Measurements from ENCODE around the gene PAPPA. TPM values are rescaled to one million over a fixed set of nuclear protein-coding genes. Genes with fewer than 3 reads are reported as not detected.

The PAPPA gene
- total RNA-seq, 1 experiment from 2014 or later, result 7.0 TPM

DNA sequence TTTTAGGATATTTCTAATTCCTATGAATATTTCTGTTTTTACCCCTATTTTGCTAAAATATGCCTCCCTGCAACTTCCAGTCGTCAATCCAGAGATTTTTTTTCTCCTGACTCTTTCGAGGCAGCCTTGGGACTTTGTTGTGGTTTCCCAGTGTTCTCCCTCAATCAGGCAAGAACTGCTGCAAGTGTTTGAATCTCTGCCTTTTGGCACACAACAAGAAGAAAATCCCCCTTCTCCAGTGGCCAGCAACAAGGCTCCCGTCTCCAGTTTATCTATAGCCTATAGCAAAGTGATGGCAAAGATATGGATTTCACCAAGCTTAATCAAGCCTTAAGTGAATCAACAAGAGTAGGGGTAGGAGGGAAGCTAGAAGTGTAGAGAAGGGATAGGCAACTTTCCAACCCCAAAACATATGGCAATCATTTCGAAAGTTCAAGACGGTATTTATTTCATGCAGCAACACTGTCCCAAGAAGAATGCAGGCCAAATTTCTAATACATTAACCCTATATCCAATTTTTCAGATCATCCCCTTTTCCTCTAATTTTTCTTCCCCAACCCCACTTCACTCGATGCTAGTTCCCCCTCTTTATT is 37.7 kb upstream of the PAPPA start:
- POLR2A ChIA-PET, result no interaction called here
- Mint-ChIP-seq H3K27ac (ENCODE audit: low read depth, unreplicated experiment) (peak overlapping the region; percentile 36), H3K9me3 (ENCODE audit: unreplicated experiment) (peaks cover 8% of the 10 kb centered on the region), H3K27me3 (ENCODE audit: insufficient read depth, unreplicated experiment) (no peaks in the 10 kb centered on the region), H3K4me1 (ENCODE audit: insufficient read depth, unreplicated experiment) (peaks cover 9% of the 10 kb centered on the region), H3K4me3 (ENCODE audit: unreplicated experiment) (no peak overlapping the region), H3K36me3 (ENCODE audit: insufficient read depth, unreplicated experiment) (no peaks in the 10 kb centered on the region)
- TF ChIP-seq, protein P1, sequence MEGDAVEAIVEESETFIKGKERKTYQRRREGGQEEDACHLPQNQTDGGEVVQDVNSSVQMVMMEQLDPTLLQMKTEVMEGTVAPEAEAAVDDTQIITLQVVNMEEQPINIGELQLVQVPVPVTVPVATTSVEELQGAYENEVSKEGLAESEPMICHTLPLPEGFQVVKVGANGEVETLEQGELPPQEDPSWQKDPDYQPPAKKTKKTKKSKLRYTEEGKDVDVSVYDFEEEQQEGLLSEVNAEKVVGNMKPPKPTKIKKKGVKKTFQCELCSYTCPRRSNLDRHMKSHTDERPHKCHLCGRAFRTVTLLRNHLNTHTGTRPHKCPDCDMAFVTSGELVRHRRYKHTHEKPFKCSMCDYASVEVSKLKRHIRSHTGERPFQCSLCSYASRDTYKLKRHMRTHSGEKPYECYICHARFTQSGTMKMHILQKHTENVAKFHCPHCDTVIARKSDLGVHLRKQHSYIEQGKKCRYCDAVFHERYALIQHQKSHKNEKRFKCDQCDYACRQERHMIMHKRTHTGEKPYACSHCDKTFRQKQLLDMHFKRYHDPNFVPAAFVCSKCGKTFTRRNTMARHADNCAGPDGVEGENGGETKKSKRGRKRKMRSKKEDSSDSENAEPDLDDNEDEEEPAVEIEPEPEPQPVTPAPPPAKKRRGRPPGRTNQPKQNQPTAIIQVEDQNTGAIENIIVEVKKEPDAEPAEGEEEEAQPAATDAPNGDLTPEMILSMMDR (IDR thresholded peaks at IDR 0.05; ENCODE audit: unreplicated experiment), result no peak
- CTCF ChIA-PET, result interaction anchor here (0.5 kb wide), 1 partner anchor 468 kb away, joined by 3 read pairs; no protein-coding TSS in a partner anchor
- no TSS peak for BruUV-seq (replicated peaks)
- DNase-seq (ENCODE audit: unreplicated experiment), result no peak
- intact Hi-C loops (cut with micrococcal nuclease), result no loop called here

GRCh38 chr9:116116393-116116792 is 37.2 kb upstream of the PAPPA start:
- H3K4me1 Mint-ChIP-seq (ENCODE audit: insufficient read depth, unreplicated experiment), result peaks cover 9% of the 10 kb centered on the region
- ChIA-PET POLR2A (no interaction called here), CTCF (no interaction called here)
- no peak for DNase-seq (ENCODE audit: unreplicated experiment)
- no peaks in the 10 kb centered on the region for H3K27me3 Mint-ChIP-seq (ENCODE audit: insufficient read depth, unreplicated experiment)
- peaks cover 13% of the 10 kb centered on the region for H3K9me3 Mint-ChIP-seq (ENCODE audit: unreplicated experiment)
- H3K36me3 Mint-ChIP-seq (ENCODE audit: insufficient read depth, unreplicated experiment), result no peaks in the 10 kb centered on the region
- BruUV-seq (replicated peaks), result no TSS peak
- intact Hi-C loops (cut with micrococcal nuclease), result no loop called here
- TF ChIP-seq, protein P1 (IDR thresholded peaks at IDR 0.05; ENCODE audit: unreplicated experiment), result no peak
- H3K4me3 Mint-ChIP-seq (ENCODE audit: unreplicated experiment), result no peak overlapping the region
- no peak overlapping the region for H3K27ac Mint-ChIP-seq (ENCODE audit: low read depth, unreplicated experiment)

DNA sequence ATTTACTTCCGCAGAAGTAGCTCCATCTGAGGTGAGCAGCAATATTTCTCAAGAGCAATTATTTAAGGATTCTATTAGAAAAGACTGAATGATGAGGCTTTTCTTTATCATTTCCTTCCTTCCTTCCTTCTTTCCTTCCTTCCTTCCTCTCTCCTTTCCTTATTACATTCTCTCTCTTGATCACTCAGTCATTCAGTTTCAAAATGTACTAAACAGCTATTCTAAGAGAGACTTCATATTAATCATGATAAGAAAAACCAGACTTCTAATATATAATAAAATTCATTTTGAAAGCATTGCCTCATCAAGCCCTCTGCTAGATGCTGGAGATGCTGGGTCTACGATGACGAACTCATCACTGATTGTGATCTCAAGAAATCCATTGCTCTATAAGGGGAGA is 30.4 kb upstream of the PAPPA start:
- ChIA-PET POLR2A (interaction anchor here (0.6 to 1.4 kb wide), 3 partner anchors 13 to 233 kb away, joined by 3 to 4 read pairs (median 3); no protein-coding TSS in a partner anchor), CTCF (interaction anchor here (0.5 to 0.7 kb wide), 3 partner anchors 176 to 448 kb away, joined by 3 to 6 read pairs (median 3); no protein-coding TSS in a partner anchor)
- no TSS peak for BruUV-seq (replicated peaks)
- no peak overlapping the region for H3K4me3 Mint-ChIP-seq (ENCODE audit: unreplicated experiment)
- no peaks in the 10 kb centered on the region for H3K27me3 Mint-ChIP-seq (ENCODE audit: insufficient read depth, unreplicated experiment)
- intact Hi-C loops (cut with micrococcal nuclease), result no loop called here
- H3K36me3 Mint-ChIP-seq (ENCODE audit: insufficient read depth, unreplicated experiment), result no peaks in the 10 kb centered on the region
- H3K27ac Mint-ChIP-seq (ENCODE audit: low read depth, unreplicated experiment), result no peak overlapping the region
- TF ChIP-seq, protein P1 (IDR thresholded peaks at IDR 0.05; ENCODE audit: unreplicated experiment), result no peak
- no peak for DNase-seq (ENCODE audit: unreplicated experiment)
- peaks cover 8% of the 10 kb centered on the region for H3K4me1 Mint-ChIP-seq (ENCODE audit: insufficient read depth, unreplicated experiment)
- H3K9me3 Mint-ChIP-seq (ENCODE audit: unreplicated experiment), result peaks cover 15% of the 10 kb centered on the region

- BruUV-seq (replicated peaks), result no TSS peak
- TF ChIP-seq, protein P1 (IDR thresholded peaks at IDR 0.05; ENCODE audit: unreplicated experiment), result no peak
- H3K4me3 Mint-ChIP-seq (ENCODE audit: unreplicated experiment), result no peak overlapping the region
- CTCF ChIA-PET, result interaction anchor here (0.6 to 0.9 kb wide), 4 partner anchors 214 to 533 kb away, joined by 3 to 5 read pairs (median 4); no protein-coding TSS in a partner anchor
- peak; percentile 18 for DNase-seq (ENCODE audit: unreplicated experiment)
- intact Hi-C loops (cut with micrococcal nuclease), result no loop called here
- H3K4me1 Mint-ChIP-seq (ENCODE audit: insufficient read depth, unreplicated experiment), result peaks cover 8% of the 10 kb centered on the region
- no peaks in the 10 kb centered on the region for H3K36me3 Mint-ChIP-seq (ENCODE audit: insufficient read depth, unreplicated experiment)
- H3K27ac Mint-ChIP-seq (ENCODE audit: low read depth, unreplicated experiment), result peak overlapping the region; percentile 76
- H3K9me3 Mint-ChIP-seq (ENCODE audit: unreplicated experiment), result peaks cover 15% of the 10 kb centered on the region
- no peaks in the 10 kb centered on the region for H3K27me3 Mint-ChIP-seq (ENCODE audit: insufficient read depth, unreplicated experiment)
- POLR2A ChIA-PET, result interaction anchor here (0.6 to 1.7 kb wide), 9 partner anchors 9 to 566 kb away, joined by 3 to 8 read pairs (median 5); no protein-coding TSS in a partner anchor
Measured at GRCh38 chr9:116124472-116125040, 29.0 kb upstream of the PAPPA start.
